Measurements from ENCODE around the gene GSTA5.
"Not testable (repeated sequence)": the region's sequence is repeated elsewhere in the genome, so short reads cannot be mapped to it uniquely, and the experiment has no call there.

Gene GSTA5

GRCh38 chr6:52830869-52831268 is 9.7 kb downstream of the GSTA5 start:
- not testable (repeated sequence) for DNase-seq

- no peak for DNase-seq
Observed at GRCh38 chr6:52829046-52829817, 11.4 kb downstream of the GSTA5 start.

- DNase-seq, result not testable (repeated sequence)
Observed at GRCh38 chr6:52828621-52829020, 12.0 kb downstream of the GSTA5 start.

- DNase-seq, result not testable (repeated sequence)
Observed at GRCh38 chr6:52827073-52827783, 13.4 kb downstream of the GSTA5 start.

- DNase-seq, result no peak
Observed at GRCh38 chr6:52826513-52826912, 14.1 kb downstream of the GSTA5 start.

- not testable (repeated sequence) for DNase-seq
Observed at GRCh38 chr6:52825900-52826459, 14.6 kb downstream of the GSTA5 start.

- DNase-seq, result not testable (repeated sequence)
Observed at GRCh38 chr6:52825270-52825793, 15.3 kb downstream of the GSTA5 start.

- DNase-seq, result no peak
Observed at GRCh38 chr6:52821842-52822241, 18.8 kb downstream of the GSTA5 start.

- no peak for DNase-seq
Observed at GRCh38 chr6:52820198-52820597, 20.4 kb downstream of the GSTA5 start.

- no peak for DNase-seq
Observed at GRCh38 chr6:52815167-52816092, 25.2 kb downstream of the GSTA5 start.

- DNase-seq, result not testable (repeated sequence)
Observed at GRCh38 chr6:52814545-52814944, 26.1 kb downstream of the GSTA5 start.

GRCh38 chr6:52809777-52810176 is 30.8 kb downstream of the GSTA5 start:
- DNase-seq, result not testable (repeated sequence)

GRCh38 chr6:52808660-52809059 is 32.0 kb downstream of the GSTA5 start:
- DNase-seq, result no peak

GRCh38 chr6:52803668-52804255 is 36.9 kb downstream of the GSTA5 start, which contains the start of gene GSTA1:
GSTA1 (minus strand) TSS chr6:52803816; CDS start chr6:52799267, 4,549 bp downstream.
- DNase-seq, result not testable (repeated sequence)

GRCh38 chr6:52802806-52803205 is 37.8 kb downstream of the GSTA5 start:
- no peak for DNase-seq

GRCh38 chr6:52801188-52801841 is 39.3 kb downstream of the GSTA5 start:
- no peak for DNase-seq

GRCh38 chr6:52799272-52799671 is 41.3 kb downstream of the GSTA5 start:
- DNase-seq, result not testable (repeated sequence)

- DNase-seq, result not testable (repeated sequence)
Observed at GRCh38 chr6:52794366-52794765, 46.2 kb downstream of the GSTA5 start.

GRCh38 chr6:52790861-52791260 is 49.8 kb downstream of the GSTA5 start:
- DNase-seq, result no peak

GRCh38 chr6:52789658-52790057 is 51.0 kb downstream of the GSTA5 start:
- not testable (repeated sequence) for DNase-seq

GRCh38 chr6:52788478-52788877 is 52.1 kb downstream of the GSTA5 start:
- DNase-seq, result no peak

Measured in NCI-H2227 treated with DMSO at 0.1 percent for 48 hours (cell line).